Measurements from ENCODE around the gene MRPL49. TPM values are rescaled to one million over a fixed set of nuclear protein-coding genes. Genes with fewer than 3 reads are reported as not detected.

The MRPL49 gene
- total and polyA plus RNA-seq, 9 of the 15 experiments (the other 6 are each of a cell fraction or from before 2014, with no cell fraction given), result 74.3 to 132 (median 91.2) TPM

GRCh38 chr11:65095974-65096806, 25.9 kb upstream of the MRPL49 start, which contains the start of gene VPS51:
VPS51 (plus strand) TSS chr11:65096214; CDS start chr11:65096251, 37 bp downstream.
- WGBS (ENCODE audit: insufficient coverage, low coverage, missing lambda C conversion rate), result 0% methylated on average over 17 of the region's 52 CpGs
- POLR2A ChIA-PET, result interaction anchor here (0.5 to 8.4 kb wide), 11 partner anchors 8 to 733 kb away, joined by 3 to 92 read pairs (median 4); partner anchors contain the start of genes ARL2, CDC42BPG, TM7SF2 and ZNHIT2
- in situ Hi-C loops (cut with MboI), result no loop called here
- TF ChIP-seq RBBP5 (IDR thresholded peaks at IDR 0.05; ENCODE audit: borderline replicate concordance, insufficient read depth, low read length, poor library complexity, severe bottlenecking) (peak; percentile 95), PRDM10 (IDR thresholded peaks at IDR 0.05; ENCODE audit: partially characterized antibody) (peak; percentile 47), SMC3 (conservative IDR thresholded peaks at IDR 0.05; ENCODE audit: insufficient read depth, low read depth, low read length) (0 out of 2 replicates have a peak, but pooled peaks have one; percentile 27), MYNN (IDR thresholded peaks at IDR 0.05) (peak; percentile 80; the same call in 1 of the 2 replicates), MYNN (CRISPR knock-in tag; IDR thresholded peaks at IDR 0.05) (no peak), CCAR2 (IDR thresholded peaks at IDR 0.05; ENCODE audit: low read depth, low read length) (peak; percentile 89; the same call in 1 of the 2 replicates), GABPA (tag; conservative IDR thresholded peaks at IDR 0.05; ENCODE audit: low read depth) (peak; percentile 99), SLC30A9 (CRISPR knock-in tag; IDR thresholded peaks at IDR 0.05) (no peak; the same call in 1 of the 2 replicates), ZNF76 (CRISPR knock-in tag; IDR thresholded peaks at IDR 0.05; ENCODE audit: borderline replicate concordance) (peak; percentile 58; the same call in 1 of the 2 replicates), NRF1 (conservative IDR thresholded peaks at IDR 0.05 in 1 of 2, IDR thresholded peaks at IDR 0.05 in 1 of 2) (peak; percentile 66 to 70), NCOA6 (IDR thresholded peaks at IDR 0.05) (0 out of 2 replicates have a peak, but pooled peaks have one; percentile 61), SREBF2 (CRISPR knock-in tag; IDR thresholded peaks at IDR 0.05) (no peak), SRF (CRISPR knock-in tag; IDR thresholded peaks at IDR 0.05) (0 out of 4 replicates have a peak, but pooled peaks of 1 of the 2 experiments have one; percentile 43), TRIM28 (IDR thresholded peaks at IDR 0.05) (peak; percentile 81; the same call in 1 of the 2 replicates), YY1 (IDR thresholded peaks at IDR 0.05; ENCODE audit: borderline replicate concordance in 1 of 3, control insufficient read depth in 1 of 3, extremely low read depth in 1 of 3, insufficient read depth in 3 of 3, insufficient read length in 1 of 3, insufficient replicate concordance in 2 of 3, low read depth in 1 of 3, low read length in 2 of 3) (peak; percentile 52 to 93 (median 87)), DIDO1 (tag; IDR thresholded peaks at IDR 0.05; ENCODE audit: low read depth) (peak; percentile 97)

More at GRCh38 chr11:65095974-65096806, 25.9 kb upstream of the MRPL49 start, which contains the start of gene VPS51:
- peak within 1 kb of the TSS; percentile 81 for H3K27ac ChIP-seq (ENCODE audit: extremely low read depth, low read depth, low read length)
- H3K9me1 ChIP-seq (ENCODE audit: control insufficient read depth, insufficient read depth, low read length), result no peaks in the 10 kb centered on the region
- peaks cover 16% of the 10 kb centered on the region for H3K79me2 ChIP-seq (ENCODE audit: control insufficient read depth, insufficient read depth, low read length)
- H2AFZ ChIP-seq (ENCODE audit: low read depth, low read length), result peak within 1 kb of the TSS; percentile 100
- TSS peak; percentile 62 for BruUV-seq (replicated peaks)
- peak; percentile 99 for FAIRE-seq
- H4K20me1 ChIP-seq (replicated peaks; ENCODE audit: control insufficient read depth, insufficient read depth, low read length), result no peaks in the 10 kb centered on the region
- no peaks in the 10 kb centered on the region for H3K9me3 ChIP-seq (replicated peaks; ENCODE audit: control insufficient read depth, insufficient read depth, low read depth, low read length)
- DNase-seq (ENCODE audit: extremely low read depth in 1 of 4, low spot score in 3 of 4), result peak; percentile 93 to 96 (median 94)
- ATAC-seq, result peak; percentile 100
- peak within 1 kb of the TSS; percentile 80 for H3K4me2 ChIP-seq (ENCODE audit: insufficient read depth, low read length)
- CTCF ChIA-PET (ENCODE audit: low intra/inter-chr PET ratio), result interaction anchor here (1.1 kb wide), 1 partner anchor 83 kb away, joined by 3 read pairs; no protein-coding TSS in a partner anchor
- H3K9ac ChIP-seq (ENCODE audit: insufficient read depth in 1 of 2, low read depth in 2 of 2, low read length in 2 of 2), result peak within 1 kb of the TSS; percentile 75 to 90
- H3K27me3 ChIP-seq (ENCODE audit: control insufficient read depth in 2 of 2, insufficient read depth in 2 of 2, low read length in 2 of 2), result no peaks in the 10 kb centered on the region
- peaks cover 16% of the 10 kb centered on the region; the same call in 2 of the 3 replicates for H3K36me3 ChIP-seq (ENCODE audit: control insufficient read depth, insufficient read depth, low read length)
- peak within 1 kb of the TSS; percentile 78 for H3K4me3 ChIP-seq
- H3K4me1 ChIP-seq (replicated peaks in 1 of 2; ENCODE audit: control insufficient read depth in 2 of 2, insufficient read depth in 2 of 2, low read length in 2 of 2), result peaks cover 11 to 14% of the 10 kb centered on the region in 2 experiments; a peak in 4 of 5 replicates
- intact Hi-C loops (cut with micrococcal nuclease), result no loop called here
